Measurements from ENCODE around the gene CABLES2.

CABLES2 gene

DNA sequence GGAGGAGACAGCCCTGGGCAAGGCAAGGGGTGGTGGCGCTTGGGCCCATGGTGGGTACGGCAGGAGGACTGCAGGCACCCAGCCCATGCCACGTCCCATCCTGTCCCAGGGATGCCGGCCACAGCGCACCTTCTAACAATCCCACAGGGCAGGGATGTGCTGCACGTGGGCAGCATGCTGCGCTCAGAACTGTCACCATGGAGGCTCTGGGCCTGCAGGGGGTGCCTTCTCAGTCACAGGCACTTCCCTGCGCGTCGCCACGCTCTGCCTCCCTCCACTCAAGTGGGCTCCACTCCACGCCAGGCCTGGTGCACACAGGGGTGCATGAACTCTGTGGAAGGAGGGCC lies 2.4 kb downstream of the CABLES2 start:
- TF ChIP-seq CSDC2 (CRISPR knock-in tag; IDR thresholded peaks at IDR 0.05), result no peak
- no peak for TF ChIP-seq TOX (CRISPR knock-in tag; IDR thresholded peaks at IDR 0.05; ENCODE audit: borderline replicate concordance)
- TF ChIP-seq, protein P1, sequence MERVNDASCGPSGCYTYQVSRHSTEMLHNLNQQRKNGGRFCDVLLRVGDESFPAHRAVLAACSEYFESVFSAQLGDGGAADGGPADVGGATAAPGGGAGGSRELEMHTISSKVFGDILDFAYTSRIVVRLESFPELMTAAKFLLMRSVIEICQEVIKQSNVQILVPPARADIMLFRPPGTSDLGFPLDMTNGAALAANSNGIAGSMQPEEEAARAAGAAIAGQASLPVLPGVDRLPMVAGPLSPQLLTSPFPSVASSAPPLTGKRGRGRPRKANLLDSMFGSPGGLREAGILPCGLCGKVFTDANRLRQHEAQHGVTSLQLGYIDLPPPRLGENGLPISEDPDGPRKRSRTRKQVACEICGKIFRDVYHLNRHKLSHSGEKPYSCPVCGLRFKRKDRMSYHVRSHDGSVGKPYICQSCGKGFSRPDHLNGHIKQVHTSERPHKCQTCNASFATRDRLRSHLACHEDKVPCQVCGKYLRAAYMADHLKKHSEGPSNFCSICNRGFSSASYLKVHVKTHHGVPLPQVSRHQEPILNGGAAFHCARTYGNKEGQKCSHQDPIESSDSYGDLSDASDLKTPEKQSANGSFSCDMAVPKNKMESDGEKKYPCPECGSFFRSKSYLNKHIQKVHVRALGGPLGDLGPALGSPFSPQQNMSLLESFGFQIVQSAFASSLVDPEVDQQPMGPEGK (CRISPR knock-in tag; IDR thresholded peaks at IDR 0.05; ENCODE audit: borderline replicate concordance), result no peak
- TF ChIP-seq GLIS3 (CRISPR knock-in tag; IDR thresholded peaks at IDR 0.05), result no peak
- no peak for TF ChIP-seq OSR1 (CRISPR knock-in tag; IDR thresholded peaks at IDR 0.05)
- no peak for ATAC-seq

DNA sequence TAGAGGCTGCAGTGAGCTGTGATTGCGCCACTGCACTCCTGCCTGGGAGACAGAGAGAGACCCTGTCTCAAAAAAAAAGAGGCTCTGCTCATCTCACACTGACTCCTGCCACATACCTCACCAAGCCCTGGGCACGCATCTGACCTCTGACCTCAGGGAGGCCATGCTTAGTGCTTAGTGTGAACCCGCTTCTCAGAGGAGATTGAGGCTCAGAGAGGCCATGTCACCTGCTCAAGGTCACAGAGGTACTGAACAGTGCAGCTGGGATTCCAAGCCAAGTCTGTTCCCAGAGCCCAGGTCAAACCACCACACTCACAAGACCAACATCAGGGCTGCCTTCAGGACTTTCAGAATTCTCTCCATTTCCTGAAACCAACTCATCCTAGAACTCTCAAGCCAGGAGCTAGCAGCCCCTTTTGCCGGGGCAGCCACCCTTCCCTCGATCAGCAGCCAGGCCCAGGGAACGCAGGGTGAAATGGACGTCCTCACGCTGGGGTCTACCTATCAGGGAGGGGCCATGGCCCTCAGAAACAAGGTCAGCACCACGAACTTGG lies 2.9 kb downstream of the CABLES2 start:
- no peak for ATAC-seq
- TF ChIP-seq RARB (CRISPR knock-in tag; IDR thresholded peaks at IDR 0.05) (no peak), OSR1 (CRISPR knock-in tag; IDR thresholded peaks at IDR 0.05) (no peak), PPARA (CRISPR knock-in tag; IDR thresholded peaks at IDR 0.05; ENCODE audit: borderline replicate concordance) (no peak), GLIS3 (CRISPR knock-in tag; IDR thresholded peaks at IDR 0.05) (no peak), ESRRG (CRISPR knock-in tag; IDR thresholded peaks at IDR 0.05) (no peak)

DNA sequence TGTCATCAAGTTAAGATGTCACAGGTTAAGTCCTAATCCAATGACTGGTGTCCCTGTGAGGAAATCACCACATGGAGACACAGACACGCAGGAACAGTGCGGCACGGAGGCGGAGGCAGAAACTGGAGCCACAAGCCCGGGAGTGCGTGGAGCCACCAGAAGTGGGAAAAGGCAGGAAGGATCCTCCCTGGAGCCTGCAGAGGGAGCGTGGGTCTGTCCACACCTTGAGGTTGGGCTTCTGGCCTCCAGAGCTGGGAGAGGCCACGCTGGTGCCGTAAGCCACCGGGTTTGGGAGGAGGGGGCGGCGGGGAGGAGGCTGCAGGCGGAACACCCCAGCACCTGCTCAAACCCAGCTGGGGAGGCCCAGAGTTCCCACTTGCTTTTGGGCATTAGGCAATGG lies 3.8 kb downstream of the CABLES2 start:
- no peak for ATAC-seq
- TF ChIP-seq ZNF70 (CRISPR knock-in tag; IDR thresholded peaks at IDR 0.05), result no peak
- TF ChIP-seq RARB (CRISPR knock-in tag; IDR thresholded peaks at IDR 0.05), result no peak
- TF ChIP-seq GLIS3 (CRISPR knock-in tag; IDR thresholded peaks at IDR 0.05), result no peak
- TF ChIP-seq, protein P2, sequence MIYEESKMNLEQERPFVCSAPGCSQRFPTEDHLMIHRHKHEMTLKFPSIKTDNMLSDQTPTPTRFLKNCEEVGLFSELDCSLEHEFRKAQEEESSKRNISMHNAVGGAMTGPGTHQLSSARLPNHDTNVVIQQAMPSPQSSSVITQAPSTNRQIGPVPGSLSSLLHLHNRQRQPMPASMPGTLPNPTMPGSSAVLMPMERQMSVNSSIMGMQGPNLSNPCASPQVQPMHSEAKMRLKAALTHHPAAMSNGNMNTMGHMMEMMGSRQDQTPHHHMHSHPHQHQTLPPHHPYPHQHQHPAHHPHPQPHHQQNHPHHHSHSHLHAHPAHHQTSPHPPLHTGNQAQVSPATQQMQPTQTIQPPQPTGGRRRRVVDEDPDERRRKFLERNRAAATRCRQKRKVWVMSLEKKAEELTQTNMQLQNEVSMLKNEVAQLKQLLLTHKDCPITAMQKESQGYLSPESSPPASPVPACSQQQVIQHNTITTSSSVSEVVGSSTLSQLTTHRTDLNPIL (CRISPR knock-in tag; IDR thresholded peaks at IDR 0.05; ENCODE audit: low read depth), result no peak
- no peak for TF ChIP-seq ESRRG (CRISPR knock-in tag; IDR thresholded peaks at IDR 0.05)
- TF ChIP-seq CSDC2 (CRISPR knock-in tag; IDR thresholded peaks at IDR 0.05), result no peak
- TF ChIP-seq ZNF565 (CRISPR knock-in tag; conservative IDR thresholded peaks at IDR 0.05; ENCODE audit: low read depth), result no peak
- TF ChIP-seq TCF4 (CRISPR knock-in tag; IDR thresholded peaks at IDR 0.05; ENCODE audit: borderline replicate concordance), result no peak
- TF ChIP-seq, protein P3, sequence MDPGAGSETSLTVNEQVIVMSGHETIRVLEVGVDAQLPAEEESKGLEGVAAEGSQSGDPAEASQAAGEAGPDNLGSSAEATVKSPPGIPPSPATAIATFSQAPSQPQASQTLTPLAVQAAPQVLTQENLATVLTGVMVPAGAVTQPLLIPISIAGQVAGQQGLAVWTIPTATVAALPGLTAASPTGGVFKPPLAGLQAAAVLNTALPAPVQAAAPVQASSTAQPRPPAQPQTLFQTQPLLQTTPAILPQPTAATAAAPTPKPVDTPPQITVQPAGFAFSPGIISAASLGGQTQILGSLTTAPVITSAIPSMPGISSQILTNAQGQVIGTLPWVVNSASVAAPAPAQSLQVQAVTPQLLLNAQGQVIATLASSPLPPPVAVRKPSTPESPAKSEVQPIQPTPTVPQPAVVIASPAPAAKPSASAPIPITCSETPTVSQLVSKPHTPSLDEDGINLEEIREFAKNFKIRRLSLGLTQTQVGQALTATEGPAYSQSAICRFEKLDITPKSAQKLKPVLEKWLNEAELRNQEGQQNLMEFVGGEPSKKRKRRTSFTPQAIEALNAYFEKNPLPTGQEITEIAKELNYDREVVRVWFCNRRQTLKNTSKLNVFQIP (CRISPR knock-in tag; IDR thresholded peaks at IDR 0.05; ENCODE audit: borderline replicate concordance, low read depth), result no peak
- TF ChIP-seq ZNF8 (CRISPR knock-in tag; IDR thresholded peaks at IDR 0.05), result no peak
- no peak for TF ChIP-seq ISL1 (CRISPR knock-in tag; IDR thresholded peaks at IDR 0.05)
- TF ChIP-seq, protein P4, sequence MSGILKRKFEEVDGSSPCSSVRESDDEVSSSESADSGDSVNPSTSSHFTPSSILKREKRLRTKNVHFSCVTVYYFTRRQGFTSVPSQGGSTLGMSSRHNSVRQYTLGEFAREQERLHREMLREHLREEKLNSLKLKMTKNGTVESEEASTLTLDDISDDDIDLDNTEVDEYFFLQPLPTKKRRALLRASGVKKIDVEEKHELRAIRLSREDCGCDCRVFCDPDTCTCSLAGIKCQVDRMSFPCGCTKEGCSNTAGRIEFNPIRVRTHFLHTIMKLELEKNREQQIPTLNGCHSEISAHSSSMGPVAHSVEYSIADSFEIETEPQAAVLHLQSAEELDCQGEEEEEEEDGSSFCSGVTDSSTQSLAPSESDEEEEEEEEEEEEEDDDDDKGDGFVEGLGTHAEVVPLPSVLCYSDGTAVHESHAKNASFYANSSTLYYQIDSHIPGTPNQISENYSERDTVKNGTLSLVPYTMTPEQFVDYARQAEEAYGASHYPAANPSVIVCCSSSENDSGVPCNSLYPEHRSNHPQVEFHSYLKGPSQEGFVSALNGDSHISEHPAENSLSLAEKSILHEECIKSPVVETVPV (CRISPR knock-in tag; IDR thresholded peaks at IDR 0.05), result no peak
- TF ChIP-seq, protein P5, sequence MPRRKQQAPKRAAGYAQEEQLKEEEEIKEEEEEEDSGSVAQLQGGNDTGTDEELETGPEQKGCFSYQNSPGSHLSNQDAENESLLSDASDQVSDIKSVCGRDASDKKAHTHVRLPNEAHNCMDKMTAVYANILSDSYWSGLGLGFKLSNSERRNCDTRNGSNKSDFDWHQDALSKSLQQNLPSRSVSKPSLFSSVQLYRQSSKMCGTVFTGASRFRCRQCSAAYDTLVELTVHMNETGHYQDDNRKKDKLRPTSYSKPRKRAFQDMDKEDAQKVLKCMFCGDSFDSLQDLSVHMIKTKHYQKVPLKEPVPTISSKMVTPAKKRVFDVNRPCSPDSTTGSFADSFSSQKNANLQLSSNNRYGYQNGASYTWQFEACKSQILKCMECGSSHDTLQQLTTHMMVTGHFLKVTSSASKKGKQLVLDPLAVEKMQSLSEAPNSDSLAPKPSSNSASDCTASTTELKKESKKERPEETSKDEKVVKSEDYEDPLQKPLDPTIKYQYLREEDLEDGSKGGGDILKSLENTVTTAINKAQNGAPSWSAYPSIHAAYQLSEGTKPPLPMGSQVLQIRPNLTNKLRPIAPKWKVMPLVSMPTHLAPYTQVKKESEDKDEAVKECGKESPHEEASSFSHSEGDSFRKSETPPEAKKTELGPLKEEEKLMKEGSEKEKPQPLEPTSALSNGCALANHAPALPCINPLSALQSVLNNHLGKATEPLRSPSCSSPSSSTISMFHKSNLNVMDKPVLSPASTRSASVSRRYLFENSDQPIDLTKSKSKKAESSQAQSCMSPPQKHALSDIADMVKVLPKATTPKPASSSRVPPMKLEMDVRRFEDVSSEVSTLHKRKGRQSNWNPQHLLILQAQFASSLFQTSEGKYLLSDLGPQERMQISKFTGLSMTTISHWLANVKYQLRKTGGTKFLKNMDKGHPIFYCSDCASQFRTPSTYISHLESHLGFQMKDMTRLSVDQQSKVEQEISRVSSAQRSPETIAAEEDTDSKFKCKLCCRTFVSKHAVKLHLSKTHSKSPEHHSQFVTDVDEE (CRISPR knock-in tag; IDR thresholded peaks at IDR 0.05), result no peak
- TF ChIP-seq, protein P1 (CRISPR knock-in tag; IDR thresholded peaks at IDR 0.05; ENCODE audit: borderline replicate concordance), result no peak
- TF ChIP-seq TOX (CRISPR knock-in tag; IDR thresholded peaks at IDR 0.05; ENCODE audit: borderline replicate concordance), result no peak
- no peak for TF ChIP-seq ZC3H10 (CRISPR knock-in tag; IDR thresholded peaks at IDR 0.05)

Data from SK-N-SH treated with all-trans-retinoic acid at 6 μM for 48 hours (cell line).